ENCODE data around the gene PAPOLA.

PAPOLA gene

GRCh38 chr14:96538097-96538989, 36.2 kb downstream of the PAPOLA start:
- ChIA-PET CTCF (no interaction called here), POLR2A (no interaction called here)
- Histone ChIP-seq H3K9me3 (ENCODE audit: control insufficient read depth, insufficient read depth, low read depth, low read length) (no peaks in the 10 kb centered on the region), H3K4me1 (ENCODE audit: control insufficient read depth, insufficient read depth, low read length) (no peaks in the 10 kb centered on the region), H3K27ac (ENCODE audit: extremely low read depth, low read depth, low read length) (no peak overlapping the region), H3K4me3 (ENCODE audit: low read depth, low read length) (no peak overlapping the region), H3K36me3 (ENCODE audit: control insufficient read depth in 2 of 2, insufficient read depth in 1 of 2, low read length in 2 of 2) (peaks cover 25 to 39% of the 10 kb centered on the region in 2 experiments)
- TF ChIP-seq GFI1B (tag by site-specific recombination; IDR thresholded peaks at IDR 0.05) (no peak), ZEB2 (tag by site-specific recombination; IDR thresholded peaks at IDR 0.05) (no peak), ZNF792 (tag by site-specific recombination; IDR thresholded peaks at IDR 0.05) (no peak), ZNF404 (tag by site-specific recombination; IDR thresholded peaks at IDR 0.05) (no peak), PRDM1 (tag by site-specific recombination; IDR thresholded peaks at IDR 0.05) (no peak), ZNF350 (tag by site-specific recombination; IDR thresholded peaks at IDR 0.05) (no peak), ZNF48 (tag by site-specific recombination; IDR thresholded peaks at IDR 0.05) (no peak), BCL11B (tag by site-specific recombination; IDR thresholded peaks at IDR 0.05; ENCODE audit: low read depth) (no peak), IKZF3 (tag by site-specific recombination; IDR thresholded peaks at IDR 0.05) (no peak), ZNF555 (tag by site-specific recombination; conservative IDR thresholded peaks at IDR 0.05) (no peak), ZNF16 (tag by site-specific recombination; IDR thresholded peaks at IDR 0.05; ENCODE audit: low read depth) (no peak), ZNF292 (tag by site-specific recombination; IDR thresholded peaks at IDR 0.05; ENCODE audit: borderline replicate concordance, low read depth) (no peak), KLF8 (tag by site-specific recombination; IDR thresholded peaks at IDR 0.05) (no peak), ZBTB17 (tag by site-specific recombination; IDR thresholded peaks at IDR 0.05) (no peak), ZNF175 (tag by site-specific recombination; IDR thresholded peaks at IDR 0.05) (no peak), ZFP3 (tag by site-specific recombination; IDR thresholded peaks at IDR 0.05; ENCODE audit: low read depth) (no peak), ZNF518A (tag by site-specific recombination; conservative IDR thresholded peaks at IDR 0.05; ENCODE audit: low read depth) (no peak), ZNF266 (tag by site-specific recombination; IDR thresholded peaks at IDR 0.05; ENCODE audit: low read depth) (no peak), HOXA7 (CRISPR knock-in tag; IDR thresholded peaks at IDR 0.05; ENCODE audit: borderline replicate concordance) (no peak)

GRCh38 chr14:96538990-96539317, 36.8 kb downstream of the PAPOLA start:
- CTCF ChIA-PET, result no interaction called here
- peaks cover 23 to 38% of the 10 kb centered on the region in 2 experiments for H3K36me3 ChIP-seq (ENCODE audit: control insufficient read depth in 2 of 2, insufficient read depth in 1 of 2, low read length in 2 of 2)
- TF ChIP-seq ZNF514 (tag by site-specific recombination; IDR thresholded peaks at IDR 0.05), result no peak
- no peak for TF ChIP-seq ZBTB44 (tag by site-specific recombination; IDR thresholded peaks at IDR 0.05)
- TF ChIP-seq ZNF394 (tag by site-specific recombination; IDR thresholded peaks at IDR 0.05; ENCODE audit: borderline replicate concordance), result no peak
- no peak for TF ChIP-seq SALL2 (tag by site-specific recombination; IDR thresholded peaks at IDR 0.05; ENCODE audit: borderline replicate concordance)
- no peak for TF ChIP-seq BCL11B (tag by site-specific recombination; IDR thresholded peaks at IDR 0.05; ENCODE audit: low read depth)
- no peak for TF ChIP-seq KLF1 (tag by site-specific recombination; IDR thresholded peaks at IDR 0.05)
- TF ChIP-seq ZNF501 (tag by site-specific recombination; IDR thresholded peaks at IDR 0.05), result no peak
- no peak overlapping the region for H3K27ac ChIP-seq (ENCODE audit: extremely low read depth, low read depth, low read length)
- no peak overlapping the region for H3K4me3 ChIP-seq (ENCODE audit: low read depth, low read length)
- no peaks in the 10 kb centered on the region for H3K4me1 ChIP-seq (ENCODE audit: control insufficient read depth, insufficient read depth, low read length)
- POLR2A ChIA-PET, result no interaction called here
- no peaks in the 10 kb centered on the region for H3K9me3 ChIP-seq (ENCODE audit: control insufficient read depth, insufficient read depth, low read depth, low read length)

Measured in HEK293 (cell line).